GM19324 (cell line): ENCODE data around the gene ZXDB.
"Not testable (repeated sequence)": the region's sequence is repeated elsewhere in the genome, so short reads cannot be mapped to it uniquely, and the experiment has no call there.

ENCODE experiments used
- ATAC-seq: cut with Tn5 transposase; IDR thresholded peaks from one replicate; pipeline ENCODE4 v1.9.1; 2021; ENCODE audit warnings: mild to moderate bottlenecking, moderate library complexity; ENCODE audit not compliant: unreplicated experiment, low FRiP score

The ZXDB gene

GRCh38 chrX:57591284-57592159 is at the start of gene ZXDB:
ZXDB (plus strand) TSS chrX:57592011; CDS start chrX:57592049, 38 bp downstream.
- peak; percentile 58 for ATAC-seq

GRCh38 chrX:57565198-57565597 is 26.6 kb upstream of the ZXDB start:
- ATAC-seq, result no peak

GRCh38 chrX:57573754-57574153 is 18.1 kb upstream of the ZXDB start:
- no peak for ATAC-seq

- not testable (repeated sequence) for ATAC-seq
Measured at GRCh38 chrX:57582948-57583347, 8.9 kb upstream of the ZXDB start.

GRCh38 chrX:57583477-57583876 is 8.3 kb upstream of the ZXDB start:
- ATAC-seq, result no peak

- ATAC-seq, result no peak
Measured at GRCh38 chrX:57586360-57586759, 5.5 kb upstream of the ZXDB start.

GRCh38 chrX:57587062-57587461 is 4.7 kb upstream of the ZXDB start:
- no peak for ATAC-seq

GRCh38 chrX:57587607-57588006 is 4.2 kb upstream of the ZXDB start:
- ATAC-seq, result no peak

- peak; percentile 80 for ATAC-seq
Measured at GRCh38 chrX:57592160-57592893, 516 bp downstream of the ZXDB start.

GRCh38 chrX:57592894-57593215 is 1.0 kb downstream of the ZXDB start:
- peak; percentile 45 for ATAC-seq

GRCh38 chrX:57595381-57595811 is 3.6 kb downstream of the ZXDB start:
- no peak for ATAC-seq

GRCh38 chrX:57596109-57596508 is 4.3 kb downstream of the ZXDB start:
- no peak for ATAC-seq

GRCh38 chrX:57596516-57596915 is 4.7 kb downstream of the ZXDB start:
- ATAC-seq, result no peak

- ATAC-seq, result no peak
Measured at GRCh38 chrX:57607295-57608187, 15.7 kb downstream of the ZXDB start.

GRCh38 chrX:57613351-57613750 is 21.5 kb downstream of the ZXDB start:
- not testable (repeated sequence) for ATAC-seq

- not testable (repeated sequence) for ATAC-seq
Measured at GRCh38 chrX:57629438-57629837, 37.6 kb downstream of the ZXDB start.

- ATAC-seq, result no peak
Measured at GRCh38 chrX:57640674-57641016, 48.8 kb downstream of the ZXDB start.

- ATAC-seq, result no peak
Measured at GRCh38 chrX:57641338-57641737, 49.5 kb downstream of the ZXDB start.

- no peak for ATAC-seq
Measured at GRCh38 chrX:57643698-57644097, 51.9 kb downstream of the ZXDB start.

GRCh38 chrX:57647020-57647419 is 55.2 kb downstream of the ZXDB start:
- no peak for ATAC-seq
